Cardiac fibroblast (primary cell): ENCODE measurements around the gene FAM114A1.

Experiments used
- DNase-seq, 2 donors: peaks; one replicate each; pipeline versions ENCODE4 v3.0.0 to v3.0.0-alpha.2; 2010; ENCODE audit warnings: low read depth in 2 of 2
- H3K4me3 ChIP-seq, 2 donors: replicated peaks in 1 of 2; 1 replicate in 1 of 2; 2 replicates in 1 of 2; pipeline ENCODE4 v1.5.1; 2011; ENCODE audit warnings: low read depth in 2 of 2, low read length in 2 of 2, mild to moderate bottlenecking in 2 of 2, moderate library complexity in 1 of 2
- CTCF ChIP-seq: IDR thresholded peaks from one replicate; pipeline ENCODE4 v1.5.1; 2011; ENCODE audit warnings: low read depth, mild to moderate bottlenecking, low read length, inconsistent platforms

The FAM114A1 gene

DNA sequence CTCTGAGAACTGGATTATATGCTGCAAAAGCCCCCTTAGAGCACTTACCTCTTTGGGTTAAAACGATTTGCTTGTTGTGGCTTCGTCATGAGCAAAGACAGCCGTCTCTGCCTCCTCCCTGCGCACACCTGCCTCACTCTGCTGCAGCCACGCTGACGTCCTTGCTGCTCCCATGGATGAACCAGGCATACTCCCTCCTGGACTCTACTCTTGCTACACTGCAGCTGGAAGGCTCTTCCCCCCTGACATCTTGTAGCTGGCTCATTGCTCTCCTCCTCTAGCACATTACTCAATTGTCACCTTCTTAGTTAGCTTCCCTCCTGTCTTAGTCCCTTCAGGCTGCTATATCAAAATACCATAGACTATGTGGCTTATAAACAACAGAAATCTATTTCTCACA is 59.3 kb downstream of the FAM114A1 start:
- TF ChIP-seq CTCF: no peak
- no peak for DNase-seq
- H3K4me3 ChIP-seq: no peak overlapping the region

DNA sequence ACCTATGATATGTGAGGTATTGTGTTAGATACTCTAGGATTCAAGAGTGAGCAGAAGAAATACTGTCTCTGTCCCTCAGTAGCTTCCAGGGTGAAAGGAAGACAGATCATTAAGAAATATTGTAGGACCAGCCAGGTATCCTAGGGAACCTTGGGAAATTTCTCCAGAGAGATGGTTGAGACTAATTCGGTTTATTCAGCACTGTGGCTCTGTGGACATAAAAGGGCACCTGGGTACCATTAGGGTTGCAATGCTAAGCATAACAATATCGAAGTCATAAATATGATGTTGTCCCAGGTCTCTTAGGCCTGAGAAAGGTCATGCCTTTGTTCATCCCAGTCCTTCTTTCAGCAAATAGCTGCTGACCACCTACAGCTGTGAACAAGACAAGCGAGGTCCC is 61.0 kb downstream of the FAM114A1 start:
- TF ChIP-seq CTCF: no peak
- no peak for DNase-seq
- no peak overlapping the region for H3K4me3 ChIP-seq

DNA sequence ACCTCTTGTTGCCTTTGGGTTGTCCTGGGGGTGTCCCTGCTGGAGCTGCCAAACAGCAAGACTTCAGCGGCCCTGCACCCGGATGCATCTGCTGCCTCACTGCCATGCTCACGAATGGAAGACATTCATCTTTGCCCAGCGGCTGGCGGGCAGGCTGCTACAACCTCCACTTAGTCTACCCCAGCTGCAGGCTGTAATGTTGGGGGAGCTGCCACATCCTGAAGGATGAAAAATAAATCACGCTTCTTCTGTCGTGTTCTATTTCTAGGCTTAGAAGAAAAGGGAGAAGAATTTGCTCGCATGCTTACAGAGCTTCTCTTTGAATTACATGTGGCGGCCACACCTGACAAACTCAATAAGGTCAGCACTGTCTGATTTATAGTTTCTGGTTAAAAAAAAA is 61.4 kb downstream of the FAM114A1 start:
- DNase-seq: no peak

GRCh38 chr4:38930204-38930603 is 62.6 kb downstream of the FAM114A1 start:
- no peak overlapping the region for H3K4me3 ChIP-seq
- no peak for DNase-seq
- TF ChIP-seq CTCF: no peak

More for the DNA sequence above, 61.4 kb downstream of the FAM114A1 start:
- TF ChIP-seq CTCF: no peak
- no peak overlapping the region for H3K4me3 ChIP-seq

GRCh38 chr4:38930707-38931106 is 63.1 kb downstream of the FAM114A1 start:
- no peak for DNase-seq
- no peak overlapping the region for H3K4me3 ChIP-seq
- TF ChIP-seq CTCF: no peak

DNA sequence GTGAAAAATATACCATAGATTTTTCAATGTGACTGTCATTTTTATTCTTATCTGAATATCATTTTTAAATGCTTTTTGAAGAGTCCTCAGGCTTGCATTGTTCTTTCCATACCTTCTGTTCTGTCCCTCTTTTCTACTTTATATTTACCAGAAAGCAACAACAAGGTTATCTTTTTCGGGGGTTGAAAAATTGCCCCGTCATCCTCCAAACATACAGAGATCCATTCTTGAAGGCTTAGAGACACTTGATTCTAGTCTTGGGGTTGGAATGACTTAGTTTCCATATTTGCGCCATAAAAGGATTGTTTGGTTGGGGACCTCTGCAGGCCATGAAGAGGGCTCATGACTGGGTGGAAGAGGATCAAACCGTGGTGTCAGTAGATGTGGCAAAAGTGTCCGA is 63.5 kb downstream of the FAM114A1 start:
- no peak for DNase-seq
- no peak for TF ChIP-seq CTCF
- no peak overlapping the region for H3K4me3 ChIP-seq

DNA sequence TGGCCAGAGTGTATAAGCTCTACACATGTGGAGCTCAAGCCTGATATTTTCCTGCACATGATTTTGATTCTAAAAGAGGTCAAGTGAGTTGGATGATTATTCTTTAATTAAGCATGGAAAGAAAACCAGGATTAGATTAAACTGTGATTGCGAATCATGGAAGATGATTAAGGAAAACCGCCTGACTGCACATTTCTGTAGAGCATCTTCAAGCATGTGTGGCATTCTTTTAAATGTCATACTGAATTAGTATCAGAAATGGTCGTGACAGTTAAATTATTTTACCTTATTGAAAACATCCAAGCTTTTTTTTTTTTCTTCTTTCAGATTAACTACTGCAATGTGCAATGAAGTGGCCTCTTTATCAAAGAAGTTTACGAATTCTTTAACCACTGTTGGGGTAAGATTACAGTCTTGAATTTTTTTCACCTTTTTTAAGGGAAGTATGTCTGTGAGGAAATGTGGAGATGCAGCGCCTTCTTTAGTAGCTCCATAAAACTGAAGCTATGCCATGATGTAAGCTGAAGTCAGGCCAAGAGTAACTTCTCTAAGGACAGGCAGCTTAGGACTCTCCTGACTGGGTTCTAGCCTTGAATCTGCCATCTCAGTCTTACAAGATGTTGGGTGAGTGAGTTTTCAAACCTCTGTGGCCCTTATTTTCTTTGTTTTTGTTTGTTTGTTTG is 67.9 kb downstream of the FAM114A1 start:
- no peak overlapping the region for H3K4me3 ChIP-seq
- no peak for DNase-seq
- TF ChIP-seq CTCF: no peak
